Left ventricle myocardium inferior (tissue), 1 donor: ENCODE results near the gene SDC3. TPM values are rescaled to one million over a fixed set of nuclear protein-coding genes. Genes with fewer than 3 reads are reported as not detected.

Experiments used
- DNase-seq: peaks from one replicate; pipeline ENCODE4 v3.0.0-alpha.2; 2020
- H3K27ac ChIP-seq: fragments of 200-600 bp; replicated peaks from 2 replicates; pipeline ENCODE4 v1.8.0; 2021
- H3K27me3 ChIP-seq: fragments of 200-600 bp; 2 replicates; pipeline ENCODE4 v1.8.0; 2021; ENCODE audit warnings: low read depth
- H3K36me3 ChIP-seq: fragments of 200-600 bp; 2 replicates; pipeline ENCODE4 v1.8.0; 2021
- H3K4me1 ChIP-seq: fragments of 200-600 bp; 2 replicates; pipeline ENCODE4 v1.8.0; 2021
- H3K4me3 ChIP-seq: fragments of 200-600 bp; 2 replicates; pipeline ENCODE4 v1.8.0; 2021; ENCODE audit warnings: mild to moderate bottlenecking, moderate library complexity
- H3K9me3 ChIP-seq: fragments of 200-600 bp; replicated peaks from 2 replicates; pipeline ENCODE4 v1.8.0; 2021
- intact Hi-C: fragments of 100-400 bp; cut with micrococcal nuclease; formaldehyde crosslinking; loops from one replicate; pipeline ENCODE4 v1.11.0; 2022
- total RNA-seq: library from RNA; stranded (reverse); fragmentation: NEBNext Ultra II Directional; extraction: Animal tissue kit (Norgen Biotek cat#: 25700); gene quantifications from one replicate; pipeline ENCODE4 v1.2.1, GENCODE V29; 2021
- TF ChIP-seq, protein P1 (sequence below): fragments of 200-600 bp; IDR thresholded peaks from 2 replicates; pipeline ENCODE4 v1.8.0; 2021; ENCODE audit warnings: antibody characterized with exemption, mild to moderate bottlenecking, borderline replicate concordance
- donor health status: DM: no; HTN: yes; CAD: no; lungs with severe emphysema.

The SDC3 gene
- total RNA-seq, 1 donor from 2014 or later = 25.3 TPM

DNA sequence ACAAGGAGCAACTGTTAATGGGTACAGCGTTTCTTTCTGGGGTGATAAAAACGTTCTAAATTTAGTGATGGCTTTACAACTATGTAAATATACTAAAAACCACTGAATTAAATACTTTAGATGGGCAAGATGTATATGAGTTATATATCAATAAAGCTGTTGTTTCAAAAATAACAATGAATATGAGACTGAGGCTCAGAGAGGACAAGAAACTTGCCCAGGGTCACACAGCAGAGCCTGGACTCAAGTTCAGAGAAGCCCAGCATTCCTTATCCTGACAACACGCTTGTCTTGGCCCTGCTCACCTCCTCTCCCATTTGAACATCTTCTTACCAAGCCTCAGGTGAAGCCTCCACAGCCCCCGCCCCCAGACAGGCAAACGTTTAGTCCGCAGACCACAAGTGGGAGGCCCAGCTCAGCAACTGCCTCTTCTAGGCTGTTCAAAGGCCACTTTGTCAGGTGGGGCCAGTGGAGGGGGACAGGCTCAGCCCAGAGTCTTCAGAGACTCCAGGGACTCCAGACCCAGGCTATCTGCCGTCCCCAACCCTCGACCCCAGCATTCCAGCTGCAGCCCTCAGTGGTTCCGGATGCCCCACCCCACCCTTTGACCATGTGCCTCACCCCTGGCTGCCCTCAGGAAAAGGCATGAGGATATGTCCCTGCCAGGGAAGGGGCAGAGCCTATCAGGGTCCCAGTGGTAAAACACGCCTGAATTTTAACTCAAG is 17.9 kb downstream of the SDC3 start:
- Histone ChIP-seq H3K4me1 (peaks cover 60% of the 10 kb centered on the region), H3K9me3 (no peaks in the 10 kb centered on the region), H3K36me3 (no peaks in the 10 kb centered on the region), H3K27ac (no peak overlapping the region), H3K27me3 (no peaks in the 10 kb centered on the region), H3K4me3 (no peak overlapping the region)
- TF ChIP-seq, protein P1, sequence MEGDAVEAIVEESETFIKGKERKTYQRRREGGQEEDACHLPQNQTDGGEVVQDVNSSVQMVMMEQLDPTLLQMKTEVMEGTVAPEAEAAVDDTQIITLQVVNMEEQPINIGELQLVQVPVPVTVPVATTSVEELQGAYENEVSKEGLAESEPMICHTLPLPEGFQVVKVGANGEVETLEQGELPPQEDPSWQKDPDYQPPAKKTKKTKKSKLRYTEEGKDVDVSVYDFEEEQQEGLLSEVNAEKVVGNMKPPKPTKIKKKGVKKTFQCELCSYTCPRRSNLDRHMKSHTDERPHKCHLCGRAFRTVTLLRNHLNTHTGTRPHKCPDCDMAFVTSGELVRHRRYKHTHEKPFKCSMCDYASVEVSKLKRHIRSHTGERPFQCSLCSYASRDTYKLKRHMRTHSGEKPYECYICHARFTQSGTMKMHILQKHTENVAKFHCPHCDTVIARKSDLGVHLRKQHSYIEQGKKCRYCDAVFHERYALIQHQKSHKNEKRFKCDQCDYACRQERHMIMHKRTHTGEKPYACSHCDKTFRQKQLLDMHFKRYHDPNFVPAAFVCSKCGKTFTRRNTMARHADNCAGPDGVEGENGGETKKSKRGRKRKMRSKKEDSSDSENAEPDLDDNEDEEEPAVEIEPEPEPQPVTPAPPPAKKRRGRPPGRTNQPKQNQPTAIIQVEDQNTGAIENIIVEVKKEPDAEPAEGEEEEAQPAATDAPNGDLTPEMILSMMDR = no peak
- DNase-seq = no peak
- intact Hi-C loops = no loop called here

DNA sequence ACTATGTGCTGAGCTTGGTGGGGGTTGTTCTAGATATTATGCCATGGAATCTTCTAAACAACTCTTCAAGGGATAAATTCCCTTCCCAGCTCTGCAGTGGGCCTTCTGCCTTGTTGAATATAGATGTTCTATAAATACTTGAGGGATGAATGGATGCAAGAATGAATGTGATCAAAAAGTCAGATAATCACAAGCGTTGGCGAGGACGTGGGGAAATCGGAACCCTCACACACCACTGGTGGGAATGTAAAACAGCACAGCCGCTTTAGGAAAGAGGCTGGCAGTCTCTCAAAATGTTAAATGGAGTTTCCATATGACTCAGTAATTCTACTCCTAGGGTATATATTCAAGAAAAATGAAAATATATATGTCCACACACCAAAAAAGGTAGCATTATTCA is 19.0 kb downstream of the SDC3 start:
- no peaks in the 10 kb centered on the region for H3K27me3 ChIP-seq
- DNase-seq = no peak
- peak overlapping the region; percentile 75 for H3K27ac ChIP-seq
- no peak overlapping the region for H3K4me3 ChIP-seq
- intact Hi-C loops = no loop called here
- no peaks in the 10 kb centered on the region for H3K9me3 ChIP-seq
- peaks cover 57% of the 10 kb centered on the region for H3K4me1 ChIP-seq
- TF ChIP-seq, protein P1 = no peak
- H3K36me3 ChIP-seq = no peaks in the 10 kb centered on the region

DNA sequence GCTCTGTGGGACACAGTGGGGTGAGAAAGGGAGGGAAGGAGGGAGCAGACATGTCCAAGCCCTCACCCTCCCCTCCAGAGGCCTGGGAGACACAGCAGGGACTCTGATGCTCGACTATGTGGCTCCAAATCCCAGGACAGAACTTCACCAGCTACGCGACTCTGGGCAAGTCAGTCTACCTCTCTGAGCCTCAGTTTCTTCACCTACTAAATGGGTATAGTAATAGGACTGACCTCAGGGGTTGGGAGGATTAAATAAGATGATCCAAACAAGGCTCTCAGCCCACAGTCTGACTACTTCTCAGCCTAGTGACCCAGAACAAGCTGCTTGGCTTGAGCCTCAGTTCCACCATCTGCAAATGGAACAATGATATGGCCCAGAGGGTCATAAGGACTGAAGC is 19.6 kb downstream of the SDC3 start:
- H3K27me3 ChIP-seq = no peaks in the 10 kb centered on the region
- intact Hi-C loops = no loop called here
- H3K4me1 ChIP-seq = peaks cover 60% of the 10 kb centered on the region

DNA sequence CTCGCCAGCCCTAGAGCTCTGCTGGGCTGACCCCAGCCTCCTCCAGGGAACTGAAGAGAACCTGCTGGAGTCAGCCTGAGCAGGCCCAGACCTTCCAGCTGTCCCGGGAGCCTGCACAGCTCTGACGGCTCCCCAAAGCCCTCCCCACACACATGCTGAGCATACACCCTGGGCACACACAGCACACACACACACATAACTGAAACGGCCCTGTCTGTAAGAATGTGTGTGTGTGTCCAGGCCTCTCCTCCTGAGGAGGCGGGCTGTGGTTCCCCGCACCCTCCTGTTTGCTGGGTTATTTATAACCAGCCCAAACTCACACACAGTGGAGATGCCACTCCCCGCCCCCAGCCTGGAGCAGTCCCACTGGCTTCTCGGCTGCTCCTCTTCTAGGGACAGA is 20.2 kb downstream of the SDC3 start:
- TF ChIP-seq, protein P1 = no peak
- Histone ChIP-seq H3K9me3 (no peaks in the 10 kb centered on the region), H3K36me3 (no peaks in the 10 kb centered on the region), H3K27ac (peak overlapping the region; percentile 75), H3K4me1 (peaks cover 65% of the 10 kb centered on the region), H3K4me3 (no peak overlapping the region), H3K27me3 (no peaks in the 10 kb centered on the region)
- intact Hi-C loops = no loop called here
- peak; percentile 71 for DNase-seq

More for the DNA sequence above, 19.6 kb downstream of the SDC3 start:
- no peaks in the 10 kb centered on the region for H3K36me3 ChIP-seq
- no peaks in the 10 kb centered on the region for H3K9me3 ChIP-seq
- DNase-seq = no peak
- no peak overlapping the region for H3K4me3 ChIP-seq
- peak overlapping the region; percentile 75 for H3K27ac ChIP-seq
- TF ChIP-seq, protein P1 = no peak

DNA sequence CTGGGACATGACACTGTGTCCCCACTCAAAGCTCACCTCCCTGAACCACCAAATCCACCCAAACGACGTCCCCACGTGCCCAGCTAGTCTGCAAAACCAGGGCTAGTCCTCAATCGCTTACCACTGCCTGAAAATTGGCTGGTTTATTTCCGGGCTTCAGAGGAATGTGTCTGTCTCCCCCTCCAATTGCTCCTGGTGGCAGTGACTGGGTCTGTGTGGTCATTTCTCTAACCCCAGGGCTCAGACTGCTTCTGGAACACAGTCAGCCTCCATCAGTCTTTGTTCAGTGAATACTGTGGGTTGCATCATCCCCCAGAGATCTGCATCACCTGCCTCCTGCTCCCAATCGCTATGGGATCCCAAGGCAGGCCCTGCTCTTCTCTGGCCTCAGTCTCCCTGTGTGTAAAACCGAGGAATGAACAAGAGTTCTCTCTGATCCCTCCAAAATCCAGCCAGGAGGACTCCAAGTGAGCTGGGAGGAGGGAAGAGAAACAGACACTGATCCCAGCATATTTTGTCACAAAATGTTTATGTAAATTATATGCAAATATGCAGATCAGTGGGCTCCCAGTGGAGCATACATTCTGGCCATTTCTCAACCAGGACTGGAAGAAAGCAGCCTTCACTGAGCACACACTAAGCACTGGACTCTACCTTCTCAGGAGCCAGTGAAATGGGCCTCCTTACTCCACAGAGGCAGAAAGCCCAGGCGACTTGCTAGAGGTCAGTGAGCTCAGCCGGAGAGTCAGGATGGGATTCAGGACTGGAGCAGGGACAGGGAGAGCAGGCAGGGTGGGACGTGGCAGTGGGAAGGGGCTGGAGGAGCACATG is 20.9 kb downstream of the SDC3 start:
- Histone ChIP-seq H3K36me3 (no peaks in the 10 kb centered on the region), H3K4me3 (no peak overlapping the region), H3K27ac (peak overlapping the region; percentile 75), H3K27me3 (no peaks in the 10 kb centered on the region), H3K4me1 (peaks cover 62% of the 10 kb centered on the region), H3K9me3 (no peaks in the 10 kb centered on the region)
- intact Hi-C loops = no loop called here
- TF ChIP-seq, protein P1 = no peak
- DNase-seq = no peak
